GM18526 (cell line): ENCODE results near the gene SLC6A18.

Source experiments
- POLR2A ChIP-seq: IDR thresholded peaks from 3 replicates; pipeline ENCODE4 v1.6.1; 2011; ENCODE audit not compliant: insufficient read length; ENCODE audit errors: extremely low read depth

SLC6A18 gene

DNA sequence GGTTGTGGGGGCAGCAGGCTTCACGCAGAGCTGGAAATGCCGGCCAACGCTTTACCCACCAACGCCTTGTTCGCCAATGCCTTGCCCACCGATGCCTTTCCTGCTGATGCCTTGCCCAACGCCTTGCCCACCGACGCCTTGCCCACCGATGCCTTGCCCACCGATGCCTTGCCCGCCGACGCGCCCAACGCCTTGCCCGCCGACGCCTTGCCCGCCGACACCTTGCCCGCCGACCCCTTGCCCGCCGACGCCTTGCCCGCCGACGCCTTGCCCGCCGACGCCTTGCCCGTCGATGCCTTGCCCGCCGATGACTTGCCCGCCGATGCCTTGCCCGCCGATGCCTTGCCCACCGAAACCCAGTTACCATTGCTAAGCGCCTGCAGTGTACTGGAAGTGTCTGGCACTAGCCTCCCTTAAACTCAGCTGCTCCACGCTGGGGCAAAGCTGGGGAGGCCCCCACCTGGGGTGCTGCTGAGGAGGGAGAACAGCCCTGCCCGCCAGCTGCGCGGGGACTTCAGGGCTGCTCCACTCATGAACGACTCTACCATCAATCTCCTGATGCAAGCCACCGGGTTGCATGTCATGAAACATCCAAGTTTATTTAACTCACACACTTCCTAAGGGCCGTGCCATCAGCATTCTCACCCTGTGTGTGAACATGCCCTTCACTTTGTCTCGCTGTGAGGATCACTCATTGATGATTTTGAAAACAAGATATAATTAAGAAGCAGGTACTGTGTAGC is 1.8 kb downstream of the SLC6A18 start:
- TF ChIP-seq POLR2A: no peak

DNA sequence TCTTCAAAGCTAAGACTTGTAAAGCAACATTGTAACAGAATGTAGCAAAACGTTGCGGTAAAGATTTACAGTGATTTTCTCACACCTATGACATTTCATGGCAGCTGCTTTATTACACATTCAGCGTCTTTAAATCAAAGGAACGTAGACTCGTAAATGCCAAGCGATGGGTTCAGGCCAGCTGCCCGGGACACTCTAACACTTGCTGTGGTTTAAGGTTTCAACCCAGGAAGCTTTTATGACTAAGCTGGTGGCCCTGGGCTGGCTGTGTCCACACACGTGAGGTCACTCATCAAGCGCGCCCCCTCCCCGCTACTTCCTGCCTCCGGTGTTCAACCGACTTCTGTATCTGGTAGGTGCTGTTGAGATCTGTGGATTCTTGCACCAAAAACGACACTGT is 2.5 kb downstream of the SLC6A18 start:
- TF ChIP-seq POLR2A: no peak

DNA sequence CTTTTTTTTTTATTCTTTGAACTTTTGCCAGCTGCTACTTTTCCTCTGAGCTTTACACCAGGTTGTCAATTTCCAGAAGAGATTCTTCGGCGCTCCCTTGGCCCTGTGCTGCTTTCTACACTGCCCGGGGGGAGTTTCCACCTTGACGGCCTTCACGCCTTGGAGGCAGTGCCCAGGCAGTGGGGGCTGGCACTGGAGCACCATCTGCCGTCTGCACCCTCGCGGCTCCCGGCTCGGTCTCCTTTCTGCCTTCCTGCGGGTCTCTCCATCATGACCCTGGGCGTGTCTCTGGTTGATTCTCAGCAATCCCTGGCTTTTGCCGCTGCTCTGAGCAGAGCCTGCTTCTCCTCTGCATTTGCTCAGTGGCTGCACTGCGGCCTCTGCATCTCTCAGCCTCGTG is 2.9 kb downstream of the SLC6A18 start:
- no peak for TF ChIP-seq POLR2A

DNA sequence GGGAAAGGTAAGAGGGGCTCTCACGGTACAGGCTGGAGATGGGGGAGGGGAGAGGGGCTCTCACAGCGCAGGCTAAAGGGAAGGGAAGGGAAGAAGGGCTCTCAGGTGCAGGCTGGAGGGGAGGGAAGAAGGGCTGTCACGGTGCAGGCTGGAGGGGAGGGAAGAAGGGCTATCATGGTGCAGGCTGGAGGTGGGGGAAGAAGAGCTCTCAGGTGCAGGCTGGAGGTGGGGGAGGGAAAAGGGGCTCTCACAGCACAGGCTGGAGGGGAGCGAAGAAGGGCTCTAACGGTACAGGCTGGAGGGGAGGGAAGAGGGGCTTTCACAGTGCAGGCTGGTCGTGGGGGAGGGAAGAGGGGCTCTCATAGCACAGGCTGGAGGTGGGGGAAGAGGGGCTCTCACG is 4.6 kb downstream of the SLC6A18 start:
- TF ChIP-seq POLR2A: no peak

DNA sequence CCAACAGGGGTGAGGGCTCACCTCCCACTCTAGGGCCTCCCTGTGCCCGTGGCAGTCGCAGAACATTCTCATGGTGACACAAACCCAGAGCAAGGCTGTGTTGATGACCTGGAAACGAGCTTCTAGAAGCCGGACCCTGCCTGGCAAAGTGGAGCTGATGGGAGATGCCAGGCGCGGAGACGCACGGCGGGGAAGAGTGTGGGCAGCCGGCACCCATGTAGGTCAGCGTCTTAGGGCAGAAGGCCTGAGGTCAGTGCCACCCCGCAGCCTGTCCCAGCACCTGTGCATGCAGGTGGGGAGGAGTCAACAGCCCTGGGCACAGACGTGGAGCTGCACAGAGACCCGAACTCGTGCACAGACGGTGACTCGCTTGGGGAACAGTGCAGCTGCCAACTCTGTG is 5.4 kb downstream of the SLC6A18 start:
- no peak for TF ChIP-seq POLR2A

DNA sequence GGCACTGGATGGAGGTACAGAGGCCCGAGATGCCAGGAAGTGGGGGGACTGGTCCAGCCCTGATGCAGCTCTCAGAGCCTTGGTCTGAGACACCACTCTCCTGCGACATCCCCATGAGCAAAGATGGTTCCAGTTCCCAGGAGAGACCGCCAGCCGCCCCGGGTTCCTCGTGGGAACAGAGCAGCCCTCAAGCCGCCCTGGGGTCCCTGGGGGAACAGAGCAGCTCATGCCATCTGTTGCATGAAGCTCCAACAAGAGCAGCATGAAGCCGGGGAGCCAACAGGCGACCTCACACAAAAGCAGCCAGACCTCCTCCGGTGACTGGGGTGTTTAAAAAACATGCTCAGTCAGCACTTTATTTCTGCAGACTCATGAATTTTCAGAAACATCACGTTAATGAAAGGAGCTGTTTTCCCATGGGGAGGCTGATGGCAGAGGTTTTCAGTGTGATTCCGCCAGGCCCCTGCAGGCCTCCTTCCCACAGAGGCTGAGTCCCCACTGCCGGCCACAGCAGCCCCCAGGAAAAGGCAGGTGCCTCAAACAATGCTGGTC is 6.2 kb downstream of the SLC6A18 start:
- TF ChIP-seq POLR2A: no peak

DNA sequence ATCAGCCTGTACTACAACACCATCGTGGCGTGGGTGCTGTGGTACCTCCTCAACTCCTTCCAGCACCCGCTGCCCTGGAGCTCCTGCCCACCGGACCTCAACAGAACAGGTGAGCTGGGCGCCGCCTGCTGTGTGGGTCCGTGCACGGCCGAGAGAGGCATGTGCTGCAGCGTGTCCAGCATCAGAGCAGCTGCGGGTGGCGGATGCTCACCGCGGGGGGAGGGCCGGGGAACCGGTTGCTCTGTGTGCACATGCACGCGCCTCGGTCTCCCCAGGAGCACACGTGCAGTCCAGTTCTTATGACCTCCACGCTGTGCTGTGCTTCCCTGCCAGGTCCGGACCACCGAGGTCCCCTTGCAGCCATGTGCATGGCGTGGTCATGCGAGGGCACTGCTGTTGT is 7.6 kb downstream of the SLC6A18 start:
- no peak for TF ChIP-seq POLR2A

DNA sequence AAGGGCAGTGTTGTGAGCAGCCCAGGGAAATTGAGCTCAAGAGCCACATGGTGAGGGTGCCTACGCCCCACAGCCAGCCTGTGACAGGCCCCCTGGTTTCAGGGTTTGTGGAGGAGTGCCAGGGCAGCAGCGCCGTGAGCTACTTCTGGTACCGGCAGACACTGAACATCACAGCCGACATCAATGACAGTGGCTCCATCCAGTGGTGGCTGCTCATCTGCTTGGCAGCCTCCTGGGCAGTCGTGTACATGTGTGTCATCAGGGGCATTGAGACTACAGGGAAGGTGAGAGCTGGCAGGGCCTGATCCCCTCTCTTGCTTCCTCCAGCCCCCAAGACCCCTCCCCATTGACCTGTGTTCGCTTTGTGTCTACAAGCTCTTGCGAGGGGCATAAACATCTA is 10.2 kb downstream of the SLC6A18 start:
- TF ChIP-seq POLR2A: no peak

DNA sequence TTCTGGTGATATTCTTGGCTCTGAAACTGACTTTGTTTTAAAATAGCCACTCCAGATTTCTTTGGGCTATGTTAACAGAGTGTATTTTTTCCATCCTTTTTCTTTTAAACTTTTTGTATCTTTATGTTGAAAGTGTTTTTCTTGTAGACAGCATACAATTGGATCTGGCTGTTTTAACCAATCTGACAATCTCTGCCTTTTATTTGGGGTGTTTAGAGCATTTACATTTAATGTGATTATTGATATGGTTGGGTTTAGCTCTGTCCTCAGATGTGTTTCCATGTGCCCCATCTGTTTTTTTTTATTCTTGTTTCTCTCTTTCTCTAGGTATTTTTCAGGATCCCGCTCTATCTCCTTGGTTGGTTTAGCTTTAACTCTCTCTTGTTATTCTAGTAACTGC is 10.7 kb downstream of the SLC6A18 start:
- TF ChIP-seq POLR2A: no peak

DNA sequence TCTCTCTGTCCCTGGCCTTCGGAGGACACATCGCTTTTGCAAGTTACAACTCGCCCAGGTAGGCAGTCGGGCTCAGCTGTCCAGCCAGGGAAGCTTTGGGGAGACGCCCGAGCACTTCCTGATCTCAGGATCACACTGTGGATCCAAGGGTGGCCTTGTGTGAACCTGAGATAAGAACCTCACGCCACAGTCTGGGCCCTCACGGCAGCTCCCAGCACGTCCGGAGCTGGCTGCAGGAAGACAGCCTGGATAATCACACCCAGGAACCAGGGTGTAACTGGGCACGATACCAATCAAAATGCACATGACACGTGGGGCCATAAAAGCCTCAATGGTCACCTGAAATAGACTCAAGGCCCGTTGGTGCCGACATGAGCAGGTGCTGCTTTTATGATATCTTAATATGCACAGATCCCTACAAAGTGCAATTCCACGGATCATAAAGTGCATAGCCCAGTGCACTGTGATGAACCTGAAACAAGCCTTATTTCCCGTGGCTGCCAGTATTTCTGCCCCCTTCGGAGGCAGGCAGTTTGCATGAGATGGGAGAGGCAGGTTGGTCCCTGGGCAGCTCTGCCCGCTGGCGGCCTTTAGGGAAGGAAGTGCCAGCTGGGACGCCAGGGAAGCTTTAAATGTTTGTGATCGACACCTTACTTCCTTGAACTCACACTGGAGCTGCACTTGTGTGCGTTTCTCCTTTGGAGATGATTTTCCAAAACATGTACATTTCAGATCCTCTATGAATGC is 14.5 kb downstream of the SLC6A18 start:
- TF ChIP-seq POLR2A: no peak

DNA sequence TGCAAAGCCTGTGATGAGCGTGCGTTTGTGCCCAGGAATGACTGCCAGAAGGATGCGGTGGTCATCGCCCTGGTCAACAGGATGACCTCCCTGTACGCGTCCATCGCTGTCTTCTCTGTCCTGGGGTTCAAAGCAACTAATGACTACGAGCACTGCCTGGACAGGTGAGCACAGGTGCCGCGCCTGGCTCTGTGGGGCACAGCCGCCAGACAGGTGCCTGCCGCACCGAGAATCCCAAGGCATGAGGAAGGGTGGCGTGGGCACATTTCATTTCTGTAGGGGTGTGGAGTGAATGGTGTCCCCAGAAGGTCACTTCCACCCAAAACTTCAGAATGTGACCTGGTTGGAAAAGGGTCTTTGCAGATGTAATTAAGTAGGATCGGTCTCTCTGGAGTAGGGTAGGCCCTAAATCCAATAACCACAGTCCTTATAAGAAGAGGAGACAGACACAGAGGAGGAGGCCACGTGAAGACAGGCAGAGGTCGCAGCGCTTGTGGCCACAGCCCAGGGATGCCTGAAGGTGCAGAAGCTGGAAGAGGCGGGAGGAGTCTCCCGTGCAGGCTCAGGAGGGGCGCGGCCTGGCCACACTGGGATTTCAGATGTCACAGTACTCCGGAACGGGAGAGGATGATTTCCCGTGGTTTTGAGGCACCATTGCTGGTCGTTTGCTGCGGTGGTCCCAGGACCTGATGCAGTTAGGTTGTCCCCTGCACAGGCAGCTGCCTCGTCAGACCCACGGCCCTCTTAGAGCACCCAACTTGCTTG is 15.5 kb downstream of the SLC6A18 start:
- TF ChIP-seq POLR2A: no peak

DNA sequence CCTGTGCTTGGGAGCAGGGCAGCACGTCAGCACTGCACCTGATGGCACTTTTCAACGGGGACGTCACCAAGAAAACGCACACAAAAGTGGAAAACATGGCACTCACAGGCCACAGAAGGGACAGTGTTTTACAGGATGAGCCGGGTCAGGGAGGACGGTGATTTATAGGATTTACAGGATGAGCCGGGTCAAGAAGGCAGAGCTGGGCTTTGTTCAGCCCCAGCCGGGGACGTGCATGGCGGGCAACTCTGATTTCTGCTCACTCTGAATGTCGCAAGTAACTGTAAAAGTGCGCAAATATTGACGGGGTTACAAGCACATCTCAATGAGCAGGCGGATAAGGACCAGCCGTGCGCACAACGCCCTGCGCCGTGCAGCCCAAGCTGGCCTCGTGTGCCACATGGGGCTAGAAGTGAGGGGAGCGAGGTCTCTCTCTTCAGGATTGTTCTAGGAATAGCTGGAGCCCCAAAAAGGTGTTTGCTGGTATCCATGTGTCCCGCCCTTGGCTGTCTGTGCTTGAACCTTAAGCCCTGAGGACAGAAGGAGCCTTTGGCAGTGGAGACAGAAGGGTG is 16.4 kb downstream of the SLC6A18 start:
- no peak for TF ChIP-seq POLR2A

DNA sequence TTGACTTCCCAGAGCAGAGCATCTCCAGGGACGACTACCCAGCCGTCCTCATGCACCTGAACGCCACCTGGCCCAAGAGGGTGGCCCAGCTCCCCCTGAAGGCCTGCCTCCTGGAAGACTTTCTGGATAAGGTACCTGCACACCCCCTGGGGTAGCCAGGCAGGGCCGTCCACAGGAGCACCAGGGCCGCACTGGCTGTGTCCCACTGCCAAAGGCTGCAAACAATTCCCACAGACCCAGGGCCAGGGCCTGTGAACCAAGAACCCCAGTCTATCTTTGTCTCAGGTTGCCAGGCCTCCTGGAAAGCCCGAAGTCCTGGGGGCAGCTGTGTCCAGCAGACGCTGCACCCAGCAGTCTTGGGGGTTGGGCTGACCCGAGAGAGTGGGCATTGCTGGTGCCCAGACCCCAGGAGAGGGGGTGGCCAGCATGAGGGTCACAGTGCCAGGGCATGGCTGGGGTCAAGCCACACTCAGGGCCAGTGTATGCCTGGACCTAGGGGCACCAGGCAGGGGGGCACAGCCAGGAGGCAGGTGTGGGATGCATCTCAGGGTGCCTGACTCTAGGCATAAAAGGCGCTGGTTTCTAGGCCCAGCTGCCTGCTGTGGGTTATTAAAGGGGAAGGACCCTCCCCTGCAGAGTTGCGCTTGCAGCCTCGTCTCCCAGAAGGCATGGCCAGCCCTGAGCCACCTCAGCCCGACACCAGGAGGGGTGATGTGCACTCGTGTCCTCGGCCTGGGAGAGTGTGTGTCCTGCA is 17.7 kb downstream of the SLC6A18 start:
- no peak for TF ChIP-seq POLR2A

DNA sequence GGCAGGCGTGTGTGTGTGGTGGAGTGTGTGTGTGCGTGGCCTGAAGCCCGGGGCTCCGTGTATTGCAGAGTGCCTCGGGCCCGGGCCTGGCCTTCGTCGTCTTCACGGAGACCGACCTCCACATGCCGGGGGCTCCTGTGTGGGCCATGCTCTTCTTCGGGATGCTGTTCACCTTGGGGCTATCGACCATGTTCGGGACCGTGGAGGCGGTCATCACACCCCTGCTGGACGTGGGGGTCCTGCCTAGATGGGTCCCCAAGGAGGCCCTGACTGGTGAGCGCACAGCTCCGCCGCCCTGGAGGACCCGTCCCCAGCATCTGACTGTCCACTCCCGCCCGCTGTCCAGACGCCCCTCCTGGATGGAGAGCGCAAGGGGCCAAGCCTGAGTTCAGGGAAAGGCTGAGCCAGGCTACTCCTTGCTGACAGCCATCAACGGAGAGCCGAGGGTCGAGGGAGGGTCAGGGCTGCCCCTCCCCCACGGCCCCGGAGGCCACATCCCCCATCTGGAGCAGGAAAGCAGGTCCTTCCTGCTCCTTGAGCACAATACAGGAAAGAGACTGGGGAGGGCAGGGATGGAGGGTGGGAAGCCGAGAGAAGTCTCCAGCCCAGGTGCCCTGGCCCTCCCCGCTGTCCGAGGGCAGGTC is 18.4 kb downstream of the SLC6A18 start:
- TF ChIP-seq POLR2A: no peak
